ENCODE results near the gene NRIP3.
"Not testable (repeated sequence)": the region's sequence is repeated elsewhere in the genome, so short reads cannot be mapped to it uniquely, and the experiment has no call there.

NRIP3 gene

DNA sequence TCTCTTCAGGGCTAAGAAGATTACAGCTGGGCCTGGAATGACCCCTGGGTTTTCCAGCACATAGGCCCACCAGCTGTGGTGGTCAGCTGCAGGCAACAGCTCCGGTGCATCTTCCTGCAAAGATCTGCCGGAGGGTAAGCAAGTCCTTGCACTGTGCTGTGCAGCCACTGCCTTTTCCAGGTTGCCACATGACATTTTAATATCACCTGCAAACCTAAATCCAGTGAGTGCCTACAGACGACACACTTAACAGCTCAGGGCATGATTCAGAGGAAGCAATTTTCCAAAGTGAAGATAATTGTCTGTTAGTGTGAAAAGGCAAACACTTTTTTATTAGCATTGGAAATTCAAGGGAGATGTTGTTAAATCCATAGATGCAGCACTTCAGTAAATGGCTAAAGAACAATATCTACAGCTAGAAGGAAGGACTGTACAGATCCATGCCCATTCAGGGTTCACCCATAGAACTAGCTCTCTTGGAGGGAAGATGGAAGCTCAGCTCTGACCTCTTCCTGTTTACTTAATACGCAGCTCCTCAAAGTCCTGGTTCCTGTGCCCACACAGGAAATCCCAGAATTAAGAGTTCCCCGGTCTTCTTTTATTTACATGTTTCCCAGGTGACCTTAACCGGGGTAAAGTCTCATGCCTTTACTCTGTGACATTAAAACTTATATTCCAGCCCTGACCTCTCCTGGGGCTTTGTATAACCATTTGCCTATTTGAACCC, 13.3 kb upstream of the NRIP3 start:
- no peak for DNase-seq (ENCODE audit: low read depth in 2 of 2)

GRCh38 chr11:9015677-9016076, 11.9 kb upstream of the NRIP3 start:
- DNase-seq (ENCODE audit: low read depth in 2 of 2) = peak in 1 of 2 donors; percentile 39

- DNase-seq (ENCODE audit: low read depth in 2 of 2) = no peak
Observed at GRCh38 chr11:9014826-9015225, 11.0 kb upstream of the NRIP3 start.

DNA sequence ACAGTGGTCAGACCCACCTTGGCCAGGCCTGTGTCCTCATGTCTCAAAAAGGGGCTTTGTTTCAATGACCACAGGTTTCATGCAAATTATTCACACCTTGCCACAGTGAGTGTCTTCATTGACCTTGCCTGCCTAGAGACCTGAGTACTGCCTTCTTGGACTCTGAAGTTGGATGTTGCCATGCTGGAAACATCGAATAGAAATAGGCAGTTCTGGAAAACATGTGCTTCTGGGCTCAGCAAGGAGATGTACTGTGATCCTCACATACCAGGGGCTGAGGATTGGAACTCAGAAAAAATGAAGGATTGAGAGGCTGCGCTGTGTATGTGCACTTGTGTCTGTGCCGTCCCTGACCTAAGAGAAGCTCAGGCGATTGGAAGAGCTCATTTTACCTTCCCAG, 9.6 kb upstream of the NRIP3 start:
- DNase-seq (ENCODE audit: low read depth in 2 of 2) = no peak

- DNase-seq (ENCODE audit: low read depth in 2 of 2) = not testable (repeated sequence)
Observed at GRCh38 chr11:9009538-9009937, 5.7 kb upstream of the NRIP3 start.

DNA sequence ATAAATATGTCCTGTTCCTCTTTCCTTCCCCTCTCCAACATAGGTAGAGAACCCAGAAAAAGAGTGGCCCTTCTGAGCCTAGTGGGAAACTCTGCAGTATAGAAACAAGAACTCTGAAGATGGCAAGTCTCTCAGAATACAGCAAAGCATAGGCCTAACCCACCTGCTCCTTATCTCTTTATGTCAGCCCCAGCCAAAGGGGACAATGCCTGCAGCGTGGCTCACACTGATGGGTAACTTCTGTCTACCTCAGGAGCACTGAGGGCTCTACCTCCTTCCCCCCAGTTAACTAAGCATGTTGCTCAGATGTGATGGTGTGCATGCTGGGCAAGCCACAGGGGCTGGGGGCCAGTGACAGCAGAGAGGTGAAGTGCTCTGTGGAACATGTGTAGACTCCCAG, 4.9 kb upstream of the NRIP3 start:
- DNase-seq (ENCODE audit: low read depth in 2 of 2) = no peak

DNA sequence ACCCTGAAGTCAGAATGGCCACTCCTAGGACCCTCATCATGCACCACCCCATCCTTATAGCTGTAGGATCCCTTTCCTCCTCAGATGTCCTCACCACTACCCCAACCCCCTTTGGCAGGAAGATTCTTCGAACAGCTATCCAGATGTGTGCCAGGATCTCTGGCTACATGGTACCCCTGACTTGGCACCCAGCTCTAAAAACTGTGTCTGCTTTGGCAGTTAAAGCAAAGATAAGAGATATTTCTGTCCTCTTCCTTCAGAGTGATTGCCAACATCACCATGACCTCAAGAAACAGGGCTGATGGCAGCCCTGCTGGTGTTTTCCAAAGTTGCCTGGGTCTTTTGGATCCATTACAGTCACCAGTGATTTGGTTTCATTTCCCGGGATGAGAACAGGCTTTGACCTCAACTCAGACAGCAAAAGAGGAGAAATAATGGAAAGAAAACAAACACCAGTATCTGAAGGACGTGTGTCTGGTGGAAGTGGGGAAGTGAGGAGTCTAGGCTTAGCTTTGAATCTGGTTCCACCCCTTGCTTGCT, 4.3 kb upstream of the NRIP3 start:
- DNase-seq (ENCODE audit: low read depth in 2 of 2) = no peak

DNA sequence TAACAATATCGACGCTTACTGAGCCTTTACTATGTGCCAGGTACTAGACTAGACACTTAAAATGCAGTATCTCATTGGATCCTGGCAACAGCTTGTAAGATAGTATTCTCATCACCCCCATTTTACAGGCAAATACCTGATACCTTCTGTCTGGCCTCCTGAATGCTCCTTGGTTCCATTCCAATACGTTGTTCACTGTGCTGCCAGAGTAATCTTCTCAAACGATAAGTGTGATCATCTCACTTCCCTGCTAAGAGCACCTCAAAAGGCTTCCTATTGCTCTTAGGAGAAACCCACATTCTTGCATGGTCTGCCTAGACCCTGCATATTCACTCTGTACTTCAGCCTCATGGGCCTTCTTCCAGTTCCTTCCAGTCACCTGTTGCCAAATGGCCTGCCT, 1.3 kb upstream of the NRIP3 start:
- no peak for DNase-seq (ENCODE audit: low read depth in 2 of 2)

DNA sequence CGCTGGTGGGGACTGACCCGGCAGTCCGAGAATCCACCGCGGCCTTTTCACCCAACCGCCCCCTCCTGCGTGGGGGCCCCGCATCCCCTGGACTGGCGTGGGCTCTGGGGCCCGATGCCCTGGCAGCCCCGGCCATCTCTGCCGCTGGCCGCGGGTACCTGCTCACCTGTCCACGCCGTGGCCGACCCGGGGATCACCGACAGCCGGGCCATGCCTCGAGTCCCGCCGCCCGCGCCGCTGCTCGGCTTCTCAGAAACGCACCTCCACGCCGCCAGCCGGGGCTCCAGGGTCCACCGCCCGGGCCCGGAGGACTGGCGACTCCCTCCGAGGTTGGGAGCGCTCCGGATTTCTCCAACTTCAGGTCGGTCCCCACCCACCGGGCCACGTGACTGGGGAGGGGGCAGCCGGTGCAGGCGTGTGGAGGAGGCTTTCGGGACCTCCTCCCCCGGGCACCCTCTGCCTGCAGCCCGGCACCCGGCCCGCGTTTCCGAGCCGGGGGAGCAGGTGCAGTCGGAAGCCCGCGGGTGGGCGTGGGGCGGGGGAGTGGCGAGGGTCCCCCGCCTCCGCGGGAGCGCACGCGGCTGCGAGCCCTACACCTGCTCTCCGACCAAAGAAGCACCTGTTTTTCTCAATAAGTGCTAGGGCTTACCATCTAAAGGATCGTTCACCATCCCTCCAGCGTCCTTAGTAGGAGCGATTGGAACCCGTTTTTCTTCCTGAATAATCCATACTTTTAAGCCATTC, 554 bp upstream of the NRIP3 start:
- DNase-seq (ENCODE audit: low read depth in 2 of 2) = no peak

DNA sequence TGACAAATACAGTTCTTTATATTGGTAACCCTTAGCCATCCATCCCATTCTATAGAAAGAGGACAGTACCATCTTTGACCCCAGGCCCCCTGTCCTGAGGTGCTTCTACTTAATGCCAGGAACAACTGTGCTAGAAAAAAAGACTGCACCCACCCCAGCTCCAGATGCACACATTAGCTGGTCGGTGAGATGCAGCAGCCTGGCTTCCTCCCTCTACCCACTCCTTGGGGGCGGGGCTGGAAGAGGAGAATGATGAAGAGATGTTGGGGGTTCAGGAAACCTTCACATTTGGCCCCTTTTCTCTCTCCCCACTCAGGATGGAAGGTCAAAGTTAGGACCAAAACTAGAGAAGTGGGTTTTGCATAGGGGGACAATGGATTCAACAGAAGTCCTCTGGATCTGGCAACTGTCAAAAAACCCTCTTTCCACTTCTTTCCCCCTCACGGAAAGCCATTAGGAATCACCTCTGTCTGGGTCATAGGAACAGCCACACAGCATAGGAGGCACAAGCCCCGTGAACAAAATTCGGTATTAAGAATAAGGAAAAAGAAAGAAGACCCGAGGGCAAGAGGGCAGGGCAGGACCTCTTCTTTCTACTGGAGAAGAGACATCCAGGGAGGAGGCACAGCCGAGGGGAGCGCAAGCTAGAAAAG, 755 bp downstream of the NRIP3 start:
- DNase-seq (ENCODE audit: low read depth in 2 of 2) = no peak

- no peak for DNase-seq (ENCODE audit: low read depth in 2 of 2)
Observed at GRCh38 chr11:9001736-9002135, 2.1 kb downstream of the NRIP3 start.

GRCh38 chr11:8998017-8998416, 5.8 kb downstream of the NRIP3 start:
- no peak for DNase-seq (ENCODE audit: low read depth in 2 of 2)

DNA sequence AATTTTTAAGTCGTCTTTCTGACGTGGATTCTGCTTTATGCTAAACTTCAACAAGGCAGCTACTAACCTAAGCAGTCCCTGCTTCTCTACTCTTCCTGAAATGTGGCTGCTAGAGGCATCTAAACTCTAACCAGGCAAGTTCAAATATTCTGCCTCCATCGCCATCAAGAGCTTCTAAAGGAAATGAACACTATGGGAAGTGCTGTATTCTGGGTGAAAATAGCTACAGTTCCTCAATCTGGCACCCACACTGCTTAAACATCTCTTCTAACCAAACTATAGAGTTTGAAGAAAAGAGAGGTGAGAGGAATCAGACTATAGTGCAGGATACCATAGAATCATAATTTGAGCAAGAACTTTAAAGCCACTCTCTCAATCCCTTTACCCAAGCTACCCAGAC, 6.3 kb downstream of the NRIP3 start:
- no peak for DNase-seq (ENCODE audit: low read depth in 2 of 2)

DNA sequence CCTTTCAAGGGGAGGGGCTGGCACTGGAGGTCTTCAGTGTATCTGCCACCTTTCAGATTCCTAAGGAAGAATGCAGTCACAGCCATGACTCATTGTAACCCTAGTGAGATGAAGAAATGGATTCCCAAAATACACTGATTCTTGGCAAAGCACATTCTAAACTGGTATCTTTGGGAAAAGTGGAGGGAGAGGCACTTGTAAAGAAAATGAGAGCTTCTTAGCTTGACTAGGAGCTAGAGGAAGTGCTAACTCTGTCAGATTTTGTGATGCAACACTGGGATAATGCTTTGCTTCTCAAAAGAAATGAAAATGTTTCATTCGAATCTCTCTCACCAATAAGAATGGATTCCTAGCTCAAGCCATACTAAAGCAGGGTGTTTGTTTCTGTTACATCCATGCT, 14.3 kb downstream of the NRIP3 start:
- DNase-seq (ENCODE audit: low read depth in 2 of 2) = no peak

DNA sequence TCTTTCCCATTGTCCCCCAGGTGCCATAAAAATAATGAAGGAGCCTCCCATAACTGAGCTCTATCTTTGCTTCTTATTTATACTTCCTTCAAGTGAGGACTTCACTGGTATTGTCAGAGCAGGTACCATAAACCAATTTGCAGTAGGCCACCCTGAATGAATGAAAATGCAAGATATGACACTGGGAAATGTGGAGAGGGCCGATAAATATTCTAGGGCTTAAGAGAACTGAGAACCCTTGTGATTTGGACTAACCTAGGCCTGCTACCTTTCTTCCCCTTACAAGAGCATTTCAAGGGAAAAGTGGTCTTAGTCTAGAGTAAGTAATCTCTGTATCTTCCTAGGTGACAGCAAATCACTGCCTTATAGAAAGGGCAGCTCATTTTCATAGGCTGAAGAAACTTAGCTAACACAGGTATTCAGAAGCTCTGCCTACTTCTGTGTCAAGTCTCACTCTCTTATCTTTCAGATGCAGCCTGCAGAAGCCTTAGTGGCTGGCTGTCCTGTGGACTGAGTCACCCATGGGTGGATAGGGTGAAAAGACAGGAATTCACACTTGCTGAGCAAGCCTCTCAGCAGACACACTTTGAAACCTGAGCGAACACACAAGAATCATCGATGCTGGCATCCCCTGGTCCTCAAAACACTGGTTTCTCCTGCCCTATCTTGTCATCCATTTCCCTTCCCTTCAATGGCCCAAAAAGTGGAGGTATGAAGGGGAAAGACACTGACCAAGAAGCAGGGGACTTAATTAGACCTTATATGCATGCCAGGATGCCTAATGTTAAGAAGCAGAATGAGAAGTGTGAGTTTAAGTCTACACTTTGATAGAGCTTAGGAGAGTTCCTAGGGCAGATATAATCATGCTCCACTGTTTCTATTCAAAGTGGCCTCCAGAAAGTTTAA, 15.2 kb downstream of the NRIP3 start:
- DNase-seq (ENCODE audit: low read depth in 2 of 2) = no peak

DNA sequence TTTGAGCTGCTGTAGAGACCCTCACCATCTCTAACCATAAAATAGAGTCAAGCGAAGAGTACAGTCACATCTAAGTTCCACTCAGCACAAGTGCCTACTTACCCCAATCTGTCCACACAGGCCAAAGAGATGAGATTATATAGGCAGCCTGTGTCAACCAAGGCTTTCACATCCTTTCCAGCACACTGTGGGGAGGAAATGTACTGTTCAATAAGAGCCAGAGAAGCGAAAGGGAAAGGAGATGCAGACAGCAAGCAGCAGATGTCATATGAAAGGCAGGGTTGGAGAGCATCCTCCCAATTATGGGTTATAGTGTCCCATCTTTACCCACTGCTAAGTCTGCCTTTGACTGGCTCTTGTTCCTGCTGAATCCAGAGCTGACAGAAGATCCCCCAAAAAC, 16.4 kb downstream of the NRIP3 start:
- DNase-seq (ENCODE audit: low read depth in 2 of 2) = no peak

- DNase-seq (ENCODE audit: low read depth in 2 of 2) = not testable (repeated sequence)
Observed at GRCh38 chr11:8986772-8987171, 17.0 kb downstream of the NRIP3 start.

- no peak for DNase-seq (ENCODE audit: low read depth in 2 of 2)
Observed at GRCh38 chr11:8985462-8985861, 18.3 kb downstream of the NRIP3 start.

- DNase-seq (ENCODE audit: low read depth in 2 of 2) = no peak
Observed at GRCh38 chr11:8983552-8983951, 20.2 kb downstream of the NRIP3 start.

GRCh38 chr11:8980485-8980884, 23.3 kb downstream of the NRIP3 start:
- no peak for DNase-seq (ENCODE audit: low read depth in 2 of 2)

DNA sequence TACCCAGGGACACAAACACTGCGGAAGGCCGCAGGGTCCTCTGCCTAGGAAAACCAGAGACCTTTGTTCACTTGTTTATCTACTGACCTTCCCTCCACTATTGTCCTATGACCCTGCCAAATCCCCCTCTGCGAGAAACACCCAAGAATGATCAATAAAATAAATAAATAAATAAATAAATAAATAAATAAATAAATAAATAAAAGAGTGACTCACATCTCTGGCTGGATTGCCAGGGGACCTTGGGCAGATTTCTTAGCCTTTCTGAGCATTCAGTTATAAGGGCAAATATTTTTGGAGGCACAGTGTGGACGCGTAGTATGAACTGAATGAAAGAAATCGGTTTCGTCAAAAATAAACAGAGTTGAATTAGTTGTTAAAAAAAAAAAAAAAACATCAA, 24.4 kb downstream of the NRIP3 start:
- DNase-seq (ENCODE audit: low read depth in 2 of 2) = not testable (repeated sequence)

- DNase-seq (ENCODE audit: low read depth in 2 of 2) = no peak
Observed at GRCh38 chr11:8973121-8973520, 30.7 kb downstream of the NRIP3 start.

Data from stimulated activated CD8-positive, alpha-beta memory T cell treated with anti-CD3 and anti-CD28 coated beads, Interleukin-2, amount 100 ng/mL, for 48 hours (primary cell).